Esophagus muscularis mucosa (tissue), 4 donors: ENCODE data around the gene RUNX2. TPM values are rescaled to one million over a fixed set of nuclear protein-coding genes. Genes with fewer than 3 reads are reported as not detected.

Experiments
- DNase-seq: peaks from one replicate; pipeline ENCODE4 v3.0.0-alpha.2; 2017; ENCODE audit errors: extremely low spot score
- H3K27ac ChIP-seq, 4 donors: fragments of 200-600 bp; sonication (generic); replicated peaks in 1 of 4; 1 replicate in 3 of 4; 2 replicates in 1 of 4; pipeline ENCODE4 v1.5.1; 2016 to 2019; ENCODE audit warnings: mild to moderate bottlenecking in 1 of 4
- H3K27me3 ChIP-seq, 4 donors: fragments of 200-600 bp; sonication (generic); one replicate each; pipeline versions ENCODE4 v1.5.1 to v1.6.0; 2016 to 2019
- H3K36me3 ChIP-seq, 4 donors: fragments of 200-600 bp; sonication (generic); one replicate each; pipeline ENCODE4 v1.5.1; 2016 to 2019
- H3K4me1 ChIP-seq, 4 donors: fragments of 200-600 bp; sonication (generic); one replicate each; pipeline ENCODE4 v1.5.1; 2016 to 2019
- H3K4me3 ChIP-seq, 4 donors: fragments of 200-600 bp; sonication (generic); 1 replicate in 2 of 4; 2 replicates in 2 of 4; pipeline ENCODE4 v1.5.1; 2016 to 2019; ENCODE audit warnings: mild to moderate bottlenecking in 4 of 4, moderate library complexity in 1 of 4
- H3K9me3 ChIP-seq, 4 donors: fragments of 200-600 bp; sonication (generic); 1 replicate in 3 of 4; 2 replicates in 1 of 4; pipeline ENCODE4 v1.5.1; 2016 to 2019
- EP300 ChIP-seq: sonication (generic); formaldehyde crosslinking; IDR thresholded peaks from one replicate; pipeline ENCODE4 v1.6.1; 2017; ENCODE audit warnings: antibody characterized with exemption
- POLR2A ChIP-seq: fragments of 450-650 bp; IDR thresholded peaks from one replicate; pipeline ENCODE4 v1.6.1; 2017; ENCODE audit warnings: antibody characterized with exemption, moderate library complexity, mild to moderate bottlenecking, low read depth
- POLR2AphosphoS5 ChIP-seq, 2 donors: sonication (generic); formaldehyde crosslinking; IDR thresholded peaks; one replicate each; pipeline ENCODE4 v1.6.1; 2017; ENCODE audit warnings: antibody characterized with exemption in 2 of 2
- WGBS: methylation state at CpG from one replicate; pipeline ENCODE4 v1.1.5; 2018; 5-methylcytosine and 5-hydroxymethylcytosine counted together
- intact Hi-C: fragments of 100-400 bp; cut with DNase I; formaldehyde crosslinking; loops from one replicate; pipeline ENCODE4 v1.15.1; 2023
- total RNA-seq, 4 donors: library from RNA; depleted of rRNA; stranded (reverse); fragments of >200 nt; gene quantifications; one replicate each; pipeline versions ENCODE4 v1.1.0 to v1.2.1, GENCODE V29; 2016
- TF ChIP-seq, protein P1 (sequence below), 3 experiments: fragments of 200-600 bp in 2 of 3; fragments of 450-650 bp in 1 of 3; sonication (generic) in 2 of 3; IDR thresholded peaks; one replicate each; pipeline ENCODE4 v1.5.1; 2017 to 2019; ENCODE audit warnings: antibody characterized with exemption in 3 of 3, mild to moderate bottlenecking in 2 of 3, moderate library complexity in 1 of 3

The RUNX2 gene
- total RNA-seq, 4 donors from 2014 or later: 1.0 to 1.6 (median 1.4) TPM

DNA sequence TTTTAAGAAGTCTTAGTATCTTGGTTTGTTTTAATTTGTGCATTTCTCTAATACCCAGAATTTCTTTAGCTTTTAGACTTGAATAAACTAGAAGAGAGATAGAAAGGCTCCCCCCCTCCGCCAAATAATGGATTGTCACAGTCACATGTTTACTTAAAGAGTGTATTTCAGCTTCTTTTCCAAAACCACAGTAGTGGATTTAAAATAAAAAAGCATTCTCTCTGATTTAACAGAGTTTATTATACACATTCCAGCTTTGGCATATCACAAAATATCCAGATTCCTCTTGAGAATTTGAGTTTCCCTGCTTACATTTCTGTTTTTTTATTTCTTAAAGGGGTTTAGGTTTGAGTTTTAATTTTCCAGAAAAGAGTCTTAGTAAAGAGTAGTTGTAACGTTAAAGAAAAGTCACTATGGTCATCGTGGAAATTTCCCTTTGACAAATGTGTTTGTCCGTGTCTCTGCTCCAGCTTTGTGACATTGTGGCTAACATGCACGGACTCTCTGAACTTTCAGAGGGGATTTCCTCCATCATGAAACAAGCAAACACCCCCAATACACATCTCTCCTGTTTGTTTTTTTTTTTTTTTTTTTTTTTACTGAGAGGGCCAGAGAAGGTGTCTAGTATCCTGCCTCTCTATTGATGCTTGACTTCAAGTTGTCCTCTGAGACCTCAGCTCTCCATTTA, 163.1 kb downstream of the RUNX2 start:
- intact Hi-C loops: no loop called here
- Histone ChIP-seq H3K4me3 (no peak overlapping the region), H3K4me1 (no peaks in the 10 kb centered on the region), H3K27me3 (no peaks in the 10 kb centered on the region), H3K9me3 (no peaks in the 10 kb centered on the region), H3K36me3 (no peaks in the 10 kb centered on the region), H3K27ac (no peak overlapping the region)
- WGBS: 81% methylated on average over 5 of the region's 5 CpGs
- DNase-seq: no peak
- TF ChIP-seq, protein P1, sequence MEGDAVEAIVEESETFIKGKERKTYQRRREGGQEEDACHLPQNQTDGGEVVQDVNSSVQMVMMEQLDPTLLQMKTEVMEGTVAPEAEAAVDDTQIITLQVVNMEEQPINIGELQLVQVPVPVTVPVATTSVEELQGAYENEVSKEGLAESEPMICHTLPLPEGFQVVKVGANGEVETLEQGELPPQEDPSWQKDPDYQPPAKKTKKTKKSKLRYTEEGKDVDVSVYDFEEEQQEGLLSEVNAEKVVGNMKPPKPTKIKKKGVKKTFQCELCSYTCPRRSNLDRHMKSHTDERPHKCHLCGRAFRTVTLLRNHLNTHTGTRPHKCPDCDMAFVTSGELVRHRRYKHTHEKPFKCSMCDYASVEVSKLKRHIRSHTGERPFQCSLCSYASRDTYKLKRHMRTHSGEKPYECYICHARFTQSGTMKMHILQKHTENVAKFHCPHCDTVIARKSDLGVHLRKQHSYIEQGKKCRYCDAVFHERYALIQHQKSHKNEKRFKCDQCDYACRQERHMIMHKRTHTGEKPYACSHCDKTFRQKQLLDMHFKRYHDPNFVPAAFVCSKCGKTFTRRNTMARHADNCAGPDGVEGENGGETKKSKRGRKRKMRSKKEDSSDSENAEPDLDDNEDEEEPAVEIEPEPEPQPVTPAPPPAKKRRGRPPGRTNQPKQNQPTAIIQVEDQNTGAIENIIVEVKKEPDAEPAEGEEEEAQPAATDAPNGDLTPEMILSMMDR (IDR thresholded peaks at IDR 0.05): no peak
- TF ChIP-seq POLR2A (no peak), EP300 (no peak), POLR2AphosphoS5 (IDR thresholded peaks at IDR 0.05) (no peak)

DNA sequence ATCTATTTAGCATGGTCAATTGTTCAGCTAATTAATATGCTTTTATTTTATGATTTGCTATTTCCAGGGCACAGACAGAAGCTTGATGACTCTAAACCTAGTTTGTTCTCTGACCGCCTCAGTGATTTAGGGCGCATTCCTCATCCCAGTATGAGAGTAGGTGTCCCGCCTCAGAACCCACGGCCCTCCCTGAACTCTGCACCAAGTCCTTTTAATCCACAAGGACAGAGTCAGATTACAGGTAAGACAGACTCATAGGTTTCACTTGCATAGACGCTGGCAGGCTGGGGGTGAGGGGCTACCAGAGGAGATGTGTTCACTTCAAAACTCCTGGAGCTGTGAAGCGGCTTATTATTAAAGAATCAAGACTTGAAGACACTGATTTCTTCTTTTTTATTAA, 163.7 kb downstream of the RUNX2 start:
- Histone ChIP-seq H3K4me1 (no peaks in the 10 kb centered on the region), H3K36me3 (no peaks in the 10 kb centered on the region), H3K27ac (no peak overlapping the region), H3K4me3 (no peak overlapping the region), H3K9me3 (no peaks in the 10 kb centered on the region), H3K27me3 (no peaks in the 10 kb centered on the region)
- TF ChIP-seq POLR2A (no peak), EP300 (no peak), POLR2AphosphoS5 (IDR thresholded peaks at IDR 0.05) (no peak)
- TF ChIP-seq, protein P1 (IDR thresholded peaks at IDR 0.05): no peak
- DNase-seq: no peak
- intact Hi-C loops: no loop called here
- WGBS: 89% methylated on average over 6 of the region's 6 CpGs

DNA sequence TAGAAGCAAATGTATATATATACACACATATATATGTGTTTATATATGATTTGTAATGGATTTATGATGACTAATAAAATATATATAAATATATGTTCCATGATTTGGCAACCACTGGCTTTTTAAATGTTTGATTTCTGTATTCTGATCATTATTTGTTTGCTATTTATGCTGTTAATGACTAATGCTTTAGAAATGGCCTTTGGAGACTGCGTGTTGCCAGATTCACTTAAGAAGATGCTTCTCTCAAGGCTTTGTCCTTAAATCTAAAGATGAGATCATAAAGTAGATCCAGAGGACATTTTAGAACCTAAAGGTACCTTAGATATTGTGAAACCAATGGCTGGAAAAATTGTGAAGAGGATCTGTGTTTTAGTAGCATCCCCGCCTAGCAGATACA, 165.6 kb downstream of the RUNX2 start:
- 88% methylated on average over 2 of the region's 2 CpGs for WGBS
- no peaks in the 10 kb centered on the region for H3K27me3 ChIP-seq
- H3K4me1 ChIP-seq: no peaks in the 10 kb centered on the region
- intact Hi-C loops: no loop called here
- no peak overlapping the region for H3K27ac ChIP-seq
- H3K9me3 ChIP-seq: no peaks in the 10 kb centered on the region
- H3K4me3 ChIP-seq: no peak overlapping the region
- TF ChIP-seq EP300 (no peak), POLR2A (no peak), POLR2AphosphoS5 (IDR thresholded peaks at IDR 0.05) (no peak)
- TF ChIP-seq, protein P1 (IDR thresholded peaks at IDR 0.05): no peak
- no peak for DNase-seq
- no peaks in the 10 kb centered on the region for H3K36me3 ChIP-seq

DNA sequence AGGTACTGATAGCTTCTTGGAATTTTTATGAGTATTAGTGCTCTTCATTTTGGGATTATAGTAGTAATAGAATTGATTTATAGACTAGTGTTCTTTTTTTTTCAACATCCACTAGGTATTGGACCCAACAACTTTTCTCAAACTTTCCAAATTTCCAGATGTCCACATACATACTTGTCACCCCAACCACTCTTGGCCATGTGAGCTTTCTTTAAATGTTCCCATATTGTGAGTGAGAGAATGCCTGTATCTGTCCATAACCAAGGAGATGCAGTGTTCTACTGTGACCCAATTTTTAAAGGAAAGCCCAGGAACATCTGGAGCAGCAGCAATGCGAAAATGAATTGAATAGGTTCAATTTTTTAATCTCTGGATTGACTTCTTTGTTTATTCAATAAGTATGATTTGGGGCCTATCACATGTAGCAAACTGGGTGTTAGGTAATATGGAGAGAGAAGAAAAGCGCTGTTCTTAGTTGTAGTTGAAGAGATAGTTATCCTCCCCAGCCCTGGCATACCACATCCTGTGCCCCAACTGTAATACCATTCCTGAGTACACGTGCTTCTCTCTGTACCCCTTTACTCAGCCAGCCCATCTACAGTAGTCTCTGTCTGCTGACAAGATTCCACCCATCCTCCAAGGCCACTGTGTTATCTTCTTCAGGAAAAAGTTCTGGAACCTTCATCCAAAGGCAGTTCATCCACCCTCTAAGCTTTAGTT, 166.4 kb downstream of the RUNX2 start:
- TF ChIP-seq POLR2A (no peak), EP300 (no peak), POLR2AphosphoS5 (IDR thresholded peaks at IDR 0.05) (no peak)
- TF ChIP-seq, protein P1 (IDR thresholded peaks at IDR 0.05): no peak

More for the DNA sequence above, 166.4 kb downstream of the RUNX2 start:
- DNase-seq: no peak
- no peak overlapping the region for H3K4me3 ChIP-seq
- no peaks in the 10 kb centered on the region for H3K36me3 ChIP-seq
- H3K4me1 ChIP-seq: no peaks in the 10 kb centered on the region
- 84% methylated on average over 3 of the region's 3 CpGs for WGBS
- H3K9me3 ChIP-seq: no peaks in the 10 kb centered on the region
- no peaks in the 10 kb centered on the region for H3K27me3 ChIP-seq
- intact Hi-C loops: no loop called here
- H3K27ac ChIP-seq: no peak overlapping the region
